HG03066 (cell line): ENCODE results near the gene FOXL2.

Experiments used
- ATAC-seq: cut with Tn5 transposase; IDR thresholded peaks from one replicate; pipeline ENCODE4 v1.9.1; 2021; ENCODE audit warnings: low read depth; ENCODE audit not compliant: unreplicated experiment

The FOXL2 gene

GRCh38 chr3:138945709-138946662 is 951 bp downstream of the FOXL2 start:
- ATAC-seq, result no peak

- no peak for ATAC-seq
These were observed 1.8 kb downstream of the FOXL2 start for GRCh38 chr3:138944929-138945708.

DNA sequence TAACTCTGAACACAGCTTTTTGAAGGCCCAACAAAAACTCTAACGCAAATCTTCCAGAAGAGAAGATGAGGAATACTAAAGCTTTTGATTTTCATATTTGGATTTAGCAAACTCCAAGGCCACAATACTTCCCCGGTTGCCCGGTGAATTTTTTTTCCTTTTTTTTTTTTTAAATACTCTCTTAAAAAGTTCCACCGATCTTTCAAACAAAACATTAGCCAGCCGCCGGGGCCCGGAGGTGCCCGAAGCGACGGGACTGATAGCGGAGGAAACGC is 2.3 kb downstream of the FOXL2 start:
- no peak for ATAC-seq

GRCh38 chr3:138943724-138944653 is 2.9 kb downstream of the FOXL2 start:
- ATAC-seq, result no peak

DNA sequence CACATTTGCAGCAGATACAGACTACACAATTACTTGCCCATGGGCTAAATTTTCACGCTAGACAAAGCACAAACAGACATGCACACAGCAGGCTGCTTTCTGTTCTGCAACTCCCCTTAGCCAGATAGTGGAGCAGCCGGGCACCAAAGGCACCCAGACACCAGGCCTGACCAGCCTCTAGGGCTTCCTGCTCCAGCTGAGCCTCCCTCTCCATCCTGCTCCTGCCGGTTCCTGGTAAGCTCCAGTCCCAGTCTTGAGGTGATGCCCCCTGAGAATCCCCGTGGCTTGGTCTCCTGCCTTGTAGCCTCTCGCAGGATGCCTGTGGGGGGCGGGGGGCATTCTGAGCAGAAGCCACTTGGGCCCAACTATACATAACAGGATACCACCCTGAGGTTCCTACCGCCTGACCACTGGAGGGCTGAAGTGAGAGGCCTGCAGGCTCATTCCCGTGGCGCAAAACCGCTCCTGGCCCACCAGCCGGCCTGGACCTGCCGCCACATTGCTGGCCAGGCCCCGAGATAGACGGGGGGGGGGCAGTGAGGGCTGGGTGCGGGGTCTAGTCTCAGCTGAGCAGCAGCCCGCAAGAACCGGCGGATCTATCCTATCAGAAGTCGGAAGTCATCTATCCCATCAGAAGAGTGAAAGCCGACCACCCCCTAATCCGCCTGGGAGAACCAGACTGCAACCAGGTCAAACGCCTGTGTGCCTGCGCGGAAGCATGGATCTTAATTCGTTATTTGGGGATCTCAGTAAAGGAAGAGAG is 3.9 kb downstream of the FOXL2 start:
- no peak for ATAC-seq

GRCh38 chr3:138942271-138942670 is 4.7 kb downstream of the FOXL2 start:
- ATAC-seq, result no peak

- ATAC-seq, result no peak
These were observed 5.6 kb downstream of the FOXL2 start for GRCh38 chr3:138941259-138941885.

GRCh38 chr3:138940446-138940845 is 6.5 kb downstream of the FOXL2 start:
- ATAC-seq, result no peak

GRCh38 chr3:138939561-138940241 is 7.2 kb downstream of the FOXL2 start:
- ATAC-seq, result no peak

- no peak for ATAC-seq
These were observed 7.9 kb downstream of the FOXL2 start for GRCh38 chr3:138938877-138939560.

DNA sequence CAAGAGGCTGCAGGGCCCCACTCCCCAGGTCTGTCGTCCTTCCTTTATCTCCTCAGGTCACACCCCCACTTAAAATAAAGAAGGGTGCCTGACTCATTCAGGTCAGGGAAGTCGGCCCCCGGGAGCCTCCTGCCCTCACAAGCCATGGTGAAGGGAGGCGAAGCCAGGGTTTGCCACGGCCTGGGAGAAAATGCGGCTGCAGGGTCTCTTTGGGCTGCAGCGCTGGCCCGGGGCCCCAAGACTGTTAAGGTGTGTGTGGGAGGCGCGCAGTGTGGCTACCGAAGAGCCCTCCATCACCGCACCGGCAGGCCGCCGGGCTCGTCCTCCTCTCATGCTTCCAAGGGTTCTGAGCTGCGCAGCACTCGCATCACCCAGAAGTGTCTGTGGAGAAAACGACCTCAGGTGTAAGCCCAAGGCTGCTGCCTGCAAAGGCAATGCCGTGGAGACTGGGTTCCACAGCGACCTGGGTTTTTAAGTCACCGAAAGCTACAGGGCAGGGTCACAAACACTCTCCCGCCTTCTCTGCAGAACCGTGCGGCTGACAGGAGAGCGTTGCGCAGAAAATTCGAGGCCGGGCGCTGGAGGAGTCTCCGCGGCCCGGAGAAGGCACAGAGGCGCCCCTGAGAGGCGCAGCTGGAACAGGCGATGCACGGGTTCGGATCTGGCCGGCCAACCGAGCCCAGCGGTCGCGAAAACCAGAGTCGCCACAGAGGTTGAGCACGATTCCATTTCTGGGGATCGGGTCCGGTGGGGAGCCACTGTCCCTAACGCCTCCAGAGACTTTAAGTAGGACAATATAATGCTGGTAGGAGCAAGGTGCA is 8.7 kb downstream of the FOXL2 start:
- ATAC-seq, result no peak

GRCh38 chr3:138937690-138938055 is 9.3 kb downstream of the FOXL2 start:
- no peak for ATAC-seq

DNA sequence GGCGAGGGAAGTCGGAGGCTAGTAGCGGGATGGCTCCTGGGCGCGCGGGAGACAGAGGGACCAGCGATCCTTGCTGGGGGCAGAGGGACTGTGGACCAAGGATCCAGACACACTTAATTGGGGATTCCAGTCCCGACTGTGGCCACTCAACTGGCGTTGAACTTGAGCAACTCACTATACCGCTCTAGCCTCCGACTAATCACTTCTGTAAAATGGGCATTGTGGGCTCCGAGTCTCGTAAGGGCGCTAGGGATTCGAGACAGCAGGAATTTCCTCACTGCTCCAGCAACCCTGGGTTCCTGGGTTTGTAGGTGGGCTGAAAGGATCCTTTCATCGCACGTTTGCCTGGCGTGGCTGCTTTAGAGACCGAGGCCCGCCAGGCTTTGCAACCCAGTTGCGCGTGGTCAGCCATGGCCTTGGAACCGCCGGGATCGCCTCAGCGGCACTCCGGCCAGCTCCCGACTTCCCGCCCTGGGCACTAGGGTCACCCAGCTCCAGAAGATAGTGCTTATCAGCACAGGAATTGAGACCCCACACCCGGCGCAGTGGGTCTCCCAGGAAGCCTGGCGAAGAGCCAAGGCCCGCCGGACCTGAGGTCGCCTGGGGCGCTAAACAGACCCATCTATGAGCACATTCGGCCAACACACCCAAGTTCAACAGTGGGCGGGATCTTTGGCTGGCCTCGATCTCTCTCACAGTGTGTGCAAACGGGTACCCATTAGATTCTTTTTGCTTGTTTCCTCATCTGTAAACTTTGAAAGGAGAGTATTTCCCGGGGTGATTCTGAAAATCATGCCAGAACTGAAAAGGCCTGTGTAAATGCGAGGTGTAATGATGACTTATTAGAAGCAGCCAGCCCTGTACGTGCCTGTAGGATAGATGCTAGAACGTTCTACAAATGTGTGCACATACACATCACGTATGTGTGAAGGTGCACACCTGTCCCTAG is 9.9 kb downstream of the FOXL2 start:
- ATAC-seq, result no peak

GRCh38 chr3:138935863-138936740 is 10.8 kb downstream of the FOXL2 start:
- peak; percentile 65 for ATAC-seq

- ATAC-seq, result no peak
These were observed 11.5 kb downstream of the FOXL2 start for GRCh38 chr3:138935505-138935862.
